Endothelial cell of hepatic sinusoid (primary cell): Measurements from ENCODE around the gene SERPINB6.
"Not testable (repeated sequence)": the region's sequence is repeated elsewhere in the genome, so short reads cannot be mapped to it uniquely, and the experiment has no call there.

Source experiments
- in situ Hi-C: cut with HindIII; loops from 2 replicates; pipeline ENCODE4 v1.10.0; 2017; ENCODE audit warnings: low sequenced_read_pairs

The SERPINB6 gene

DNA sequence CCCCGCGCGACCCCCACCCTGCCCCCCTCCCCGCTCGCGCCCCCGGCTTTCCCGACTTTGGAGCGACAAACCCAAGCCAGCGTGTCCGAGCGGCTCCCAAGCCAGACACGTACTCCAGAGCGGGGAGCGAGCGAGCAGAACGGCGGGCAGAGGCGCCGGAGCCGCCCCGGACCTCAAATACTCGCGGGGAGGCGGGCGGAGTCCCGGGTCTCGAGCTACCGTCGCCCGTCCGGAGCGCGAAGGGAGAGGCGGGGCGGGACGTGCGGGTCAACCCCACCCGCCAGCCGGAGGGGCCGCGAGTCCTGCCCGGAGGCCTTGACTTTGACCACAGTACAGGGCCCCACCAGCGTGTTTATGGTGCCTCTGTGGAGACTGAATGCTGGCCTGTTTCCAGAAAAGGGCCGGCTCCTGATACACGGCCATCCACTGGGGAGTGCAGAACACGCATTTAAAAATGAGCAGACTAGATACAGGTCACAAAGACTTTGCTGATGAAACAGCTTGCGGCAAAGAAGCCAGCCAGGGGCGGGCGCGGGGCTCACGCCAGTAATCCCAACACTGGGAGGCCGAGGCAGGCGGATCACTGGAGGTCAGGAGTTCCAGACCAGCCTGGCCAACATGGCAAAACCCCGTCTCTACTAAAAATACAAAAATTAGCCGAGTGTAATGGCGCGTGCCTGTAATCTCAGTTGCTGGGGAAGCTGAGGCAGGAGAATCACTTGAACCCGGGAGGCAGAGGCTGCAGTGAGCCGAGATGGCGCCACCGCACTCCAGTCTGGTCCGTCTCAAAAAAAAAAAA lies at the start of gene SERPINB6:
Gene SERPINB6 (minus strand): TSS at position 148 of the 799 bp plus-strand sequence. CDS start 12,235 bp downstream, outside the sequence.
- in situ Hi-C loops: no loop called here

DNA sequence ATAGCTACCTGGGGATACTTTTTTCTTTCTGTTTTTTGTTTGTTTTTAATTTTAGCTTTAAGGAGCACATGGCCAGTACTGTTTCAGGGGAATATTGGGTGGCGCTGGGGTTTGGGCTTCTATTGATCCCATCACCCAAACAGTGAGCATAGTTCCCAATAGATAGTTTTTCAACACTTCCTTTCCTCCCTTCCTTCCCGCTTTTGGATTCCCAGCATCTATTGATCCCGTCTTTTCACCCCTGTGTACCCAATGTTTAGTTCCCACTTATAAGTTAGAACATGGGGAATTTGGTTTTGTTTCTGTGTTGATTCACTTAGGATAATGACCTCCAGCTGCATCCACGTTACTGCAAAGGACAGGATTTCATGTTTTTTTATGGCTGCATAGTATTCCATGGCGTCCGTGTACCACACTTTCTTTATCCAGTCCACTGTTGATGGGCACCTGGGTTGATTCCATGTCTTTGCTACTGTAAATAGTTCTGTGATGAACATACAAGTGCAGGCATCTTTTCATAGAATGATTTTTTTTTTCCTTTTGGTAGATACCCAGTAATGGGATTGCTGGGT lies 48.5 kb upstream of the SERPINB6 start:
- in situ Hi-C loops: no loop called here

DNA sequence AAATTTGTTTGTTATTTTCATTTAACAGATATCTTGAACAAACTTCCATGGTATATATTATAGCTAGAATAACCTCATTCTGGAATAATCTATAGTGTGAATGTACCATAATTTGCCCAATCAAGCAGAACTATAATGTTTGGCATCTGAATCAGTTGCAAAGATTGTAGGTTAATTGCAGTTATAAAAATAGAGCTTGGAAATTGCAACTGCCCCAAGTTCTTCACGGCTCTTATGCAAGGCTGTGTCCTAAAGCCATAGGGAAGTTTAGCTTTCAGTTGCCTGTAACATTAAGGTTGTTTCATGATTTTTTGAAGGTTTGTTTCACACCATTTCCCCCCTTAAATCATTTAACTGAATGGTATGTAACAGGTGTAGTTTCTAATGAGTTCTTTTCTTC lies 47.7 kb upstream of the SERPINB6 start:
- in situ Hi-C loops: no loop called here

DNA sequence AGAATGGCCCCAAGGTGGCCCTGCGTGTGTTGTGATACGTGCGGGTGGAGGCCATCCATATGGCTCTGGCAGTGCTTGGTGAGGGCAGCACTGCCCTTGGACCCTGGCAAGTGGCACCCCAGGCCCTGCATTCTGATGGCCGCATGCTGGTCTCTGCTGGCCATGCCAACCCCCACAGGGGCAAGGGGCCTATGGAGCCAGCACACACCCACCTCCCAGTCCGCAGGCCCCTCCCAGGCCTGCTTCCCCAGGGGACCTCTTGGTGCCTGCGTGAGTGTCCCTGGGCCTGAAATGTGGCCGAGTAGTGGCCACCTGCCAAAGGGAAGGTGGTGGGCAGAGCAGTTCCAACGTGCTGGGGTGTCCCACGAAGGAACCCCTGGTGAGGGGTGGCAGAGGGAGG lies 45.9 kb upstream of the SERPINB6 start:
- in situ Hi-C loops: no loop called here

DNA sequence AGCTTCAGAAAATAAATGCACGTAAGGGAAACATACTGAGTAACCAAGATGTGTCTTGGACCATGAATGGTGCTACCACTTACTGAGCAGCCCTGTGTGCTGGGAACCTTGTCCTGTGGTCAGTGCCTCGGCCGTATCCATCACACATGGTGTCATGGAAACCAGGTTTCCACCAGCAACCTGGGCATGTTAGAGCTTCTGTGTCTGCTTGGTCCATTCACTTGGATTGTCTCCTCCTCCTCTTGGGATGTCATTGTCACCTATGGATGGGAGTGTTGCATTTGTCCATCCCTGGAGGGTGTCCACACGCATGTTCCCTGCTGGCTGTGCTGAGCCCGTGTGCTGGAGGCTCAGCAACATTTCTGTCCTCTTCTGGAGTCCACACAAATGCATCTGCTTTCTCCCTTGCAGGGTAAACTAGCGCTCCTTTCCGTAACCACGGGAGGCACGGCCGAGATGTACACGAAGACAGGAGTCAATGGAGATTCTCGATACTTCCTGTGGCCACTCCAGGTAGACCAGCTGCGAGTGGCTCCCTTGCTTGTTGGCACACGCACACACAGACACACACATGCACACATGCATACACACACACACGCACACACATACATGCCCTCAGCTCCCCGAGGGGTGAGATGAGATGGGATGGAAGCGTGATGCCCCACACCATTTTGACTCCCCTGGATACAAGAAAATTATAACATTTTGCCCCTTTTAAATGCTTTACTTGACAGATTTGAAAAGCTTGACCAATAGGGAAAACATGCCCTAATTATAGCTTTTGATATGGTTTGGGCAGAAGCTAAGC lies 45.3 kb upstream of the SERPINB6 start:
- in situ Hi-C loops: no loop called here

DNA sequence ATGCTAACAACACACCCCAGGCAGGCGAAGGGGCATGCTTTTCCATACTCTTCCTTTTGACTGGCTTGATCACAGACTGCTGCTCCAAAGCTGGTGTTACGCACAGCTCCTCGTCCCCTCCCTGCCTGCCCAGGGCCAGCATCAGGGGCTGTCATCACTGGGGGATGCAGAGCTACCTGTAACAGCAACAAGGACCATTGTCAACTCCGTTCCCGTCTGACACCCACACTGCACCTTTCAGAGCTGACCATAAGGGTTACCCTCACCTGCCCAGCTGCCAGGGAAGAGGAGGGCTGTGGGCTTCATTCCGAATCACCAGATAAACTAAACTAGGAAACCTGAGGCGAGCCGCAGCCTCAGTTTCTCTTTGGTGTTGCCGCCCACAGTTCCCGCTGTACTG lies 43.8 kb upstream of the SERPINB6 start:
- in situ Hi-C loops: no loop called here

DNA sequence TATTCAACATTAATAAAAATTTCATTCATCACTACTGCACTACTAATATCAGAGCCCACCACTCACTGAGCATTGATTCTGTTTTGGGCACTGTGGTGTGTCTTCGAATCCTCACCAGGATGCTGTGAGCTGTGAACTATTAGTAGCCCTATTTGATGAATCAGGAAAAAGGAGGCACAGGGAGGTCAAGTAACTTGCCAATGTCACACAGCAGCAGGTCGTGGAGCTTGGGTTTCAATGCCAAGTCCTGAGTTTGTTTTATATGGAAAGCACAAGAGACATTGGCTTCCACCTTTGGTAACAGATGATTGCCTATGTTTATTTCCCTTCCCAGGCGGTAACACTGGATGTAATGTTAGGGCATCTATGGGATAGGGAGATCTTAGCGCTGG lies 43.3 kb upstream of the SERPINB6 start:
- in situ Hi-C loops: loop anchor here (5.0 kb wide), 1 partner anchor 93 kb away; no protein-coding TSS in a partner anchor

DNA sequence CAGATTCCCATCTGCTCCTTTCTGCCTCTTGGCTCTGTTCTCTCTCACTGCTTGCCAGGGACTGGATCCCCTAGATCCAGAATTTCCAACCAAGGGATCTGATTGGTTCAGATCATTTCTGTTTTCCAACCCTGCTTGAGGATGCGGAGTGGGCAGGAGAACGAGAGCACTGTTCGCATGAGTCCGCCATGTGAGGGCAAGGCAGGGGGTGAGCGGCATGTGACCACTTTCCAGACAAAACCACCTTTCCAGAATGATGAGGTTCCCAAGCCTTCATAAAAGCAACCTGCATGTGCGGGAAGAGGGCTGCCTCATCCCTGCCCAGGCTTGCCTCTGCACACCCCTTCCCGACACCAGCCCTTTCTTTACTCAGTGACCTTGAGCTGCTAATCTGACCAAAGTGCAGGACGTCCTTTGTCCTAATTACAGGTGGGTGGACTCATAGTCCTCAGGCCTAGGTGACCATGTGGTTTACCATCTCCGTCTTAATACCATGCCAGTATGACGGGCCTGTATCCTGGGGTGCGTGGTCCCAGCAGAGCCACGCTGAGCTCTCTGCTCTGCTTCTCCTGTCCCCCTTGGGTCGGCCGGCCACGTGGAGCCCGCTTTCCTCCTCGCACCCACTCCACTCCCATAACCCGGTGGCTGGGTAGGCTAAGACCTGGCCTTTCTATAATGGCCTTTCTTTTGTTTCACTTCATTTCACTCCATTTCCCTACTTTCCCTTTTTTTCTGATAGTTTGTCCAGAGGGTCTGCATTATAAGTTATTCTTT lies 42.7 kb upstream of the SERPINB6 start:
- in situ Hi-C loops: loop anchor here (5.0 kb wide), 1 partner anchor 93 kb away; no protein-coding TSS in a partner anchor

DNA sequence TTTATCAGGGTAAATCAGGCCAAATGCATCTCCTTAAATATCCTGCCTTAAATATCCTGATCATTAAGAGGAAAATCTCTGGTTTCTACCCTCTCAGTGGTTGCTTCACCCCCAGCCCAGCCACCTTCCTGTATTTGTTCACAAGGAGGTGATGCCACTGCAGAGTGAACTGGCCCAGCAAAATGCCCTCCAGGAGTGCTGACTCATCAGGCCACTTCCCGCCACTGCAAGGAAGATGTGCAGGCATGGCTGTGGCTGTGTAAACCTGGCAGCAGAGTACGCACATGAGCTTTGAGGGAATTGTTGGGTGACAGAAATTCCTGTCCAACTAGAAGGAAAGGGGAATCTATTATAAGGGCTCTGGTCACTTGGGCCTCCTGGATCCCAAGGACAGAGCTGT lies 42.1 kb upstream of the SERPINB6 start:
- in situ Hi-C loops: loop anchor here (5.0 kb wide), 1 partner anchor 94 kb away; no protein-coding TSS in a partner anchor

DNA sequence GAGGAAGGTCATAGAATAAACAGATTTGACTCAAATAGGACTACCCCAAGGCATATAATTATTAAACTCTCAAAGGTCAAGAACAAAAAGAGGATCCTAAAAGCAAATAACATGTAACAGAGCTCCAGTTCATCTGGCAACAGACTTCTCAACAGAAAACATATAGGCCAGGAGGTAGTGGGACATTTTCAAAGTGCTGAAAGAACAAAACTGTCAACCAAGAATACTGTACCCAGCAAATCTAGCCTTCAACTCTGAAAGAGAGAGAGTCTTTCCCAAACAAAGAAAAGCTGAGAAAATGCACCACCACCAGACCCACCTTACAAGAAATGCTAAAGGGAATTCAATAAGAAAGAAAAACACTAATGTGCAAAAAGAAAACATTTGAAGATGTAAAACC lies 40.2 kb upstream of the SERPINB6 start:
- in situ Hi-C loops: loop anchor here (5.0 kb wide), 1 partner anchor 96 kb away; no protein-coding TSS in a partner anchor

DNA sequence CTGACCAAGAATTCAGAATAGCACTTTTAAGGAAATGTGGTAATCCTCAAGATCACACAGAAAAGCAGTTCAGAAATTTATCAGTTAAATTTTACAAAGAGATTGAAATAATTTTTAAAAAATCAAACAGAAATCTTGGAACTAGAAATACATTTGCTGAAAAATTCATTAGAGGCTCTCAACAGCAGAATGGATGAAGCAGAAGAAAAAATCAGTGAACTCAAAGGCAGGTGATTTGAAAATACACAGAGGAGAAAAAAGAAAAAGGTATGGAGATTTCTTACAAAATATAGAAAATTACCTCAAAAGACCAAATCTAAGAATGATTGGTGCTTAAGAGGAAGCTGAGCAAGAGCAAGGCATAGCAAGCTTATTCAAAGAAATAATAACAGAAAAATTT lies 39.8 kb upstream of the SERPINB6 start:
- in situ Hi-C loops: loop anchor here (5.0 kb wide), 1 partner anchor 96 kb away; no protein-coding TSS in a partner anchor

DNA sequence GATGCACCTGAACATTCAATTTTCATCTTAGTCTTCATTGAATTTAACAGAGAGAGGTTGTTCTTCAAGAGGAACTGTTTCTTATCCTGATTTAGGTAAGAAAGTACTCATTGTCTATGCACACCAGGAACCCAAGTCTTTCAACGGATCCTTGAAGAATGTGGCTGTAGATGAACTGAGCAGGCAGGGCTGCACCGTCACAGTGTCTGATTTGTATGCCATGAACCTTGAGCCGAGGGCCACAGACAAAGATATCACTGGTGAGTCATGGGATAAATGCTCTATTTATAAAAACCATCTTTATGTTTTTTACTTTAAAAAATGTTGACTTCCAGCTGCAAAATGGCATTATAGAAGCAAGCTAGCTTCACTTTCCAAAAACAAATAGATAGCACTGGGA lies 38.6 kb upstream of the SERPINB6 start:
- in situ Hi-C loops: loop anchor here (5.0 kb wide), 1 partner anchor 97 kb away; no protein-coding TSS in a partner anchor

DNA sequence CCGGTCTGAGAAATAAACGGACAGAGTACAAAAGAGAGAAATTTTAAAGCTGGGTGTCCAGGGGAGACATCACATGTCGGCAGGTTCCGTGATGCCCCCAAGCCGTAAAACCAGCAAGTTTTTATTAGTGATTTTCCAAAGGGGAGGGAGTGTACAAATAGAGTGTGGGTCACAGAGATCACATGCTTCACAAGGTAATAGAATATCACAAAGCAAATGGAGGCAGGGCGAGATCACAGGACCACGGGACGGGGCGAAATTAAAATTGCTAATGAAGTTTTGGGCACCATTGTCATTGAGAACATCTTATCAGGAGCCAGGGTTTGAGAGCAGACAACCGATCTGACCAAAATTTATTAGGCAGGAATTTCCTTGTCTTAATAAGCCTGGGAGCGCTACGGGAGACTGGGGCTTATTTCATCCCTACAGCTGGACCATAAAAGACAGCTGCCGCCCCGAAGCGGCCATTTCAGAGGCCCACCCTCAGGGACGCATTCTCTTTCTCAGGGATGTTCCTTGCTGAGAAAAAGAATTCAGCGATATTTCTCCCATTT lies 37.4 kb upstream of the SERPINB6 start:
- in situ Hi-C loops: not testable (repeated sequence)

DNA sequence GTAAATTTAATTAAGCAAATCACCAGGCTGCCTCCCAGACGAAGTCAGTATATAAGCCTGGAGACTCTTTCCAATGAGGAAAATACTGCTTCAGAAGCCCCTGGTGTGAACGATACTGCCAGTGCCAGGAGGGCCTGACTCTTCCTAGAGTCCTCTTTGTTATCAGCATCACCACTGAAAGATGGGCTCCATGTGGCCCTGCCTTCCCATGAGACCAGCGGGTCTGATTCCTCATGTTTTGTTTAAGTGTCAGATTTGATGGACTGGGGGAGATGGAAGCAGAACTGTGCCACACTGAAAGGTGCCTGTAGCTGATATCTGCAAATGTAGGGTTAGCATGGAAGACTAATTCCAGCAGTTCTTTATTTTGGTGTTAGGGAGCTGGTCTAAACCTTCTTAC lies 36.2 kb upstream of the SERPINB6 start:
- in situ Hi-C loops: no loop called here

DNA sequence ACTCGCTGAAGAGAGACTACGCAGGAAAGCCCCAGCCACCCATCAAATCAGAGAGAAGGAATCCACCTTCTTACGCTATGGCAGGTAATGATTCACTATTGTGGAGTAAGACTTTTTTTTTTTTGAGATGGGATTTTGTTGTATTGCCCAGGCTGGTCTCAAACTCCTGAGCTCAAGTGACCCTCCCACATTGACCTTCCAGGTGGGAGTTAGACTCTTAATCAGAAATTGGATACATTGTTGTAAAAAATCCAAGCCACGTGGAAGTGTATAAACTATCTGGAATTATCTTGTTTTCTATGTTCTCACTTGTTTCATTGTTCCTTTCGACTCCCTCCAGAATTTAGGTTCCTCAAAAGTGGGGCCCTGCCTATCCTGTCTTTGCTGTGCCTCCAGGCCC lies 35.1 kb upstream of the SERPINB6 start:
- in situ Hi-C loops: no loop called here

DNA sequence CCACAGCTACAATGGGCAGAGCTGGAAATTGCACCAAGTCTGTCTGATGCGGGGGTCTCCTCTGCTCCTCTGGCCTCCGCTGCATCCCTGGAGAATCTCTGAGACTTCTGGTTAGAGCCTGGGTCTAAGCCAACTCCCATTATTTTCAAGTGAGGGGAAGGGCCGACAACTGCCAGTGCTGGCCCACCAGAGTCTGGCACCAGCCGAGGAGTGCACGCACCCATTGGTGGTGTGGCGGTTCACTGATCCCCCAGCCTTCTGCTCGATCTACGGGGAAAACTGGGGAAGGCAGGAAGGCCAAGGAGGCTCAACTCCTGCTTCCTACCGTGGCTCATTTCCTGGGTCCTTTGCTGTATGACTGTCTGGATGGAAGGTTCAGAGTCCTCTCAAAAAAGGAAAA lies 34.5 kb upstream of the SERPINB6 start:
- in situ Hi-C loops: no loop called here

DNA sequence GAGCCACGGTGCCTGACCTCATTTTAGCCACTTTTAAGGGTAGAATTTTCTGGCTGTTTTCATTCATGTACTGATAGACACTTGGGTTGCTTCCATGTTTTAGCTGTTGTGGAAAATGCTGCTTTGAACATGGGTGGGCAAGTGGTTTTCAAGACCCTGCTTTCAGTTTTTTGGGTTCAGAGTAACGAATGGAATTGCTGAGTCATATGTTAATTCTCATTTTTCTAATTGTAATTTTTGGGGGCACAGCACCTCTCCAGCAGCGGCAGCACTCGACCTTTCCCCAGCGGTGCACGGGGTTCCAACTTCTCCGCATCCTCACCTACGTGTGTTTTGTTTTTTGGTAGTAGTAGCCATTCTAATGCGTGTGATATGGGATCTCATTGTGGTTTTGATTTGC lies 33.7 kb upstream of the SERPINB6 start:
- in situ Hi-C loops: no loop called here

DNA sequence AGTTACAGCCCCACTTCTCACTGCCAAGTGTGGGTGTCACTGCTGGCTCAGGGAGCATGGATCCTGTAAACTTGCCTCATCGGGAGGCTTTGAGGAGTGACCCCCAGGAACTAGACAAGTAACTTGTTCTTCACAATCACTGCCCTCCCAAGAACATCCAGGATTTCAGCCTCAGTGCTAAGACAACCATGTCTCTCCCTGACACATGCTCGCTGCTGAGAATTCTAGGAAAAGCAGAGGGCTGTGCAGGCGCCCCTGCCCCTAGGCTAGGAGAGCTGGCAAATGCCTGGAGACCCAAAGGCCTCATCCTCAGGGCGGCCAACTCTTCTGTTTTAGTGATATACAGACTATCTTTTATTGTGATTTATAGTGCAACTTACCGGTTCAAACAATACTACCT lies 31.9 kb upstream of the SERPINB6 start:
- in situ Hi-C loops: not testable (repeated sequence)

DNA sequence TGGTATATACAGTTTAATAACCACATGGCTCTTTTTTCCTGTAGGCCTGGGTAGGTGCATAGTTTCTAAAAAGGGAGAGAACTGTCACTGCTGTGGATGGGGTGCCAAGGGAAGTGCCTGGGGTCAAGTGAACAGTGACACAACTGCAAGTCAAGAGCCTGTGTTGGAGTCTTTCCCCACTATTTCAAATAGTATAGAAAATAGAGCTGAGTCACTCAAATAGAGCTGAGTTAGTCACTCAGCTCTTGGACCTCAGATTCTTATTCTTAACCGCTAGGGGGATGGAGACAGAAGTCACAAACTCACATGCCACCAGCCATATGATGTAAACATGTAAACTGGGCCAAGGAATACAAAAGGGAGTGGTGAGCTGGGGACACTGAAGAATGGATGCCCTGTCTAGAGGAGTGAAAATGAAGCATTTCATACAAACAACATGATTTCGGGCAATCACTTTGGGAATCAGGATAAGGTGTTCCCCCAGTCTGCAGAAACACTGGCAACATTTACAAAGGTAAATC lies 30.5 kb upstream of the SERPINB6 start:
- in situ Hi-C loops: no loop called here

DNA sequence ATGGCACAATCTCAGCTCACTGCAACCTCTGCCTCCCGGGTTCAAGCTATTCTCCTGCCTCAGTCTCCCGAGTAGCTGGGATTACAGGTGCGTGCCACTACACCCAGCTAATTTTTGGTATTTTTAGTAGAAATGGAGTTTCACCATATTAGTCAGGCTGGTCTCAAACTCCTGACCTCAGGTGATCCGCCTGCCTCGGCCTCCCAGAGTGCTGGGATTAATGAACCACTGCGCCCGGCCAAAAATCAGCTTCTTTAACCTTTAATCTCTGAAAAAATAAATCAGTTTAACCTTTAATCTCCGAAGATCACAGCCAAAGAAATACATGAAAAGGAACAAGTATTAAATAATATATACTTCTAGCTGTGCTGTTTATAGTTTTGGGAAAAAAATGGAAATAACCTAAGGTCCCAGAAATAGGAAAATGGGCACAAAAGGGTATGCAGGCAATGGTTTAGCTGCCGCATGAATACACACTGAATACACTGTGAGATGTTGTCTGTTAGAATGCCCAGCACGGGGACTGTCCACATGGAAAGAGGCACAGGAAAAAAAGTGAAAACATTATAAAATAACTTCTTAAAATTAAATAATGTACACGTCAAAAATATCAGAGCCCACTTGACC lies 29.9 kb upstream of the SERPINB6 start:
- in situ Hi-C loops: no loop called here
